GM18517 (cell line): ENCODE results near the gene PSMG3.
"Not testable (repeated sequence)": the region's sequence is repeated elsewhere in the genome, so short reads cannot be mapped to it uniquely, and the experiment has no call there.

ENCODE experiments used
- ATAC-seq: cut with Tn5 transposase; IDR thresholded peaks from one replicate; pipeline ENCODE4 v1.9.1; 2021; ENCODE audit warnings: mild to moderate bottlenecking, moderate library complexity; ENCODE audit not compliant: unreplicated experiment

Gene PSMG3

GRCh38 chr7:1536455-1536742 is 33.4 kb downstream of the PSMG3 start:
- no peak for ATAC-seq

- ATAC-seq: no peak
Measured at GRCh38 chr7:1535701-1536454, 34.0 kb downstream of the PSMG3 start.

GRCh38 chr7:1535100-1535458 is 34.8 kb downstream of the PSMG3 start:
- ATAC-seq: no peak

GRCh38 chr7:1534330-1535099 is 35.3 kb downstream of the PSMG3 start:
- ATAC-seq: no peak

- no peak for ATAC-seq
Measured at GRCh38 chr7:1533547-1534329, 36.1 kb downstream of the PSMG3 start.

- ATAC-seq: no peak
Measured at GRCh38 chr7:1533255-1533546, 36.6 kb downstream of the PSMG3 start.

- no peak for ATAC-seq
Measured at GRCh38 chr7:1532456-1533254, 37.2 kb downstream of the PSMG3 start.

GRCh38 chr7:1531979-1532455 is 37.8 kb downstream of the PSMG3 start:
- no peak for ATAC-seq

GRCh38 chr7:1531263-1531978 is 38.4 kb downstream of the PSMG3 start:
- ATAC-seq: no peak

- peak; percentile 7 for ATAC-seq
Measured at GRCh38 chr7:1530946-1531262, 38.9 kb downstream of the PSMG3 start.

- ATAC-seq: no peak
Measured at GRCh38 chr7:1529383-1530116, 40.3 kb downstream of the PSMG3 start.

- no peak for ATAC-seq
Measured at GRCh38 chr7:1526271-1526754, 43.5 kb downstream of the PSMG3 start.

GRCh38 chr7:1525409-1525808 is 44.4 kb downstream of the PSMG3 start:
- ATAC-seq: no peak

GRCh38 chr7:1523844-1524243 is 46.0 kb downstream of the PSMG3 start:
- no peak for ATAC-seq

GRCh38 chr7:1523208-1523607 is 46.6 kb downstream of the PSMG3 start:
- ATAC-seq: no peak

GRCh38 chr7:1521456-1521855 is 48.4 kb downstream of the PSMG3 start:
- no peak for ATAC-seq

GRCh38 chr7:1520539-1521234 is 49.1 kb downstream of the PSMG3 start:
- no peak for ATAC-seq

GRCh38 chr7:1519322-1519922 is 50.4 kb downstream of the PSMG3 start:
- ATAC-seq: not testable (repeated sequence)
